Measurements from ENCODE around the gene NACAD.

The NACAD gene

DNA sequence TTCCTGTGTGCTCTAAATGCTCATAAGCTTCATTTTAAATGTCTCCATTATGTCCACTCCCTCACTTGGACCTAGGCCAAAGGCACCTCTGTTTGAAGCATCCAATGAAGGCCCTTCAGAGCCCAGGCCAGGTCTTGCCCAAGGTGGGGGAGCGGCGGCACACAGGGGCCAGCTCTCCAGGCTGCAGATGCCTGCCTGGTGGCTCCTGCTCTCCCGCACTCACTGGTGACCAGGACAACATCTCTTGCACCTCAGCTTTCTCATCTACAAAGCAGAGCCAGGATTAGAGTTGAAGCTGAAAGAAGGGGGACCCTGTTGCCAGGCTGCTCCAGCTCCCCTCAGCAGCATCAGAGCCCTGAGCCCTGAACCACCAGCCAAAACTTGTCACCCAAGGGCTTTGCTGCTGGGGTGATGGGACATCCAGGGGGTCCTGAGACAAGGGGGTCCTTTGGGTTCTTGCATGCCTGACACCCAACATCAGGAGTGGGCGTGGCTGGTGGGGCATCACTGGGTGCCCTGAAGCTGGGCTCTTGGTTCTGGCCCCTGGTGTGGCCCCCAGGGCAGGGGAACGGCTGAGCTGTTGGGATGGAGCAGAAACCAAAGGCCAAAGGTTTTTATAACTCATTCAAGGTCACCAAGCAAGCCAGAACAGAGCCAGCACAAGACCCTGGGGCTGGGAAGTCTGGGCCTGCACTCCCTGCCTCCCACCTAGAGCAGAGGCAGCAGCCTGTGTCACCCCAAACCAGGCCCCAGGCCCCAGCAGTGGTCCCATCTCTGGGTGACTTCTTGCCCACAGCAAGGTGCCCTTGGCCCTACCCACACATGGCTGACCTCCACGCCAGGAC, 1.2 kb downstream of the NACAD start:
- no peak for DNase-seq

DNA sequence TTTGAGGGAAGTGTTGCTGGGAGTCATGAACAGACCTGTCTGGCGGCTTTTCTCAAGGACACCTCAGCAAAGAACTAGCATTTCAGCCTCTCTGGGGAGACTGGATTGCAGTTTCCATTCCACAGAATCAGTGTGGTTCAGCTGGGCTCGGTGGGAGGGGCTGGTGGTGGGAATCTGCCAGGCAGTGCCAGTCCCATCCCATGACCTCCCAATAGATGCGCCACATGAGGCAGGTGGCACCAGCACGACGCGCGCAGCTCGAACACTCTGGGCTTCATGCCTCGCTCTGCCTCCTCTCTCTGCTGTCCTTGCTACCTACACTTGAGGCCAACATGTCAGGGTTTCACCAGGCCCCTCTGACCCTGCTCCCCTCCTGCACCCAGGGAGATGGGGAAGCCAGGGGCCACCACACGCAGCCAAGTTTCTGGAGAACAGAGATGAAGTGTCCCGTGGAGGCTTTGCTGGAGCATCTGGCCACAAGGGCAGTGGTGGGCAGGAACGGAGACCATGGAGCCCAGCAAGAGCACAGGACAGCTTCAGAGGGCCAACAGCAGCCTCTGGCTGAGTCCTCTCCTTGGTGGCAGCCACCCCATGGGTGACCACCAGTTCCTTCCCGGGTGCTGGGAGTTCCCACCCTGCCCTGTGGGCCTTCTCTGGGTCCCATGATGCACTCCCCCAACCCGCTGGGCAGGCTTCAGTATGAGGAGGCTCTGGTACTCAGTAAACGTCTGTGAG, 2.3 kb downstream of the NACAD start:
- DNase-seq = no peak

DNA sequence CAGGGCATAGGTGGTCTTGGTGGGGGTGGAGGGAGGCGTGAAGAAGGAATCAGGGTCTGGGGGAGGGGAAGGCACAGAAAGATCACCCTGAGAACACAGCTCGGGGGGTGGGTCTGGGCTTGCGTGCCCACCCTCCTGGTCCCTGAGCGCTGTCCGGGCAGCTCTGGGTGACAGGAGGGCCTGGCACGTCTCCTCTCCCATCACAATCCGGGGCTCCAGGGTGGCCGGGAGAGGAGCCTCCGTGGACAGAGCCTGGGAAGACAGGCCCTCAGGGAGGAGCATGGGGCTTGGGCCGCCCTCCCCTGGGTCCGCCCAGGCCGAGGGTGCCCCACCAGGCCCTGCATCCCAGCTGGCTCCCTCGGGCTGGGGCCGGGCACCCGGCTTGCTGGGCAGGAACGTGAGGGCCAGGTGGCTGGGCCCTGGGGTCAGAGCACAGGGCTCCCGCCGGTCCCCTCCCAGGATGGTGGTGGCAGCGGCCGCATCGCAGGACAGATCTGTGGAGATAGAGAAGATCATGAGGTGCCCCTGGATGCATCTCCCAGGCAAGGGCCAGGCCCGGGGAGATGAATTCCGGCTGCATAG, 3.1 kb downstream of the NACAD start:
- DNase-seq = no peak

DNA sequence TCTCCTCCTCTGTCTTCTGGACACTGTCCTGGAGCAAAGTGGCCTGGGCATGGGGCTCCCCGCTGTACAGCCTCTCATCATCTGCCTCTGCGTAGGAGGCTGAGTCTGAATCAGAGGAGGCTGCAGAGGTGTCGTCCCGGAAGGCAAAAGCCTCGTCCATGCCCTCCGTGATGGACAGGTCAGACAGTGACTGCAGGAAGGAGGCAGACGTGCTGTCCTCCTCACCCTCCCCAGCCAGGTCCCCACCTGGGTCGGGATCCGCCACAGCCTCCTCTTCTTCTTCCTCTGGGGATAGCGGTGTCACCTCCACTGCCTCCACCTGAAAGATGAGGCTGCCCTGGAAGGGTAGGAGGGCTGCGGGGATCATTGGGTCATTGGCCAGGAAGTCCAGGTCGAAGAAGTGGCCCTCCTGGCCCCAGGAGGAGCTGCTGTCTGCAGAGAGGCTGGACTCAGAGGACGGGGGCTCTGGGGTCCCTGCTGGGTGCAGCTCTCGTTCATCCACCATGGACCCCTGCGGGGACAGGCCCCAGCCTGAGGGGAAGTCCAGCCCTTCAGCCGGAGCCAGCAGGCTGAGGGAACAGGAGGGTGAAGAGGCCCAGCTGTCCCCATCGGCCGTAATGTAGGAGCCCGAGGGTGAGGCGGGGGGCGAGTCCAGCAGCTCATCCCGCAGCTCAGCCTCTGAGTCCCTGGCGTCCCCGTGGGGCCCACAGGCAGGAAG, 3.7 kb downstream of the NACAD start:
- no peak for DNase-seq

DNA sequence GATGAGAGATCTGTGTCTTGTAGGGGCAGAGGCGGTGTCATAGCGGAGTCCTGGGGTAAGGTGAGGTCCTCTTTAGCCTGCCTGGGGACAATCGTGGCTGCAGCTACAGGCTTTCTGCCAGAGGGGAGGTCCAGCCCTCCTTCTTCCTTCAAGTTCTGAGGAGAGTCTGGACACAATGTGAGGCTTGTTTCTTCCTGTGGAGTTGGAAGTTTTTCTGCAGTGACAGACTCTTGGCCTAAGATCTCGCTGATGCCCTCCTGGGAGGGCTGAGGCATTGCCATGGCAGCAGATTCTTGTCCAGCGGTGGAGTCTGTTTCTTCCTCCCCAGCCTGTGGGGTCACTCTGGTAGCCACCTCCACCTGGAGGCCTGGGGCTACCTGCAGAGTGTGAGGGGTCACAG, 4.4 kb downstream of the NACAD start:
- DNase-seq = no peak

DNA sequence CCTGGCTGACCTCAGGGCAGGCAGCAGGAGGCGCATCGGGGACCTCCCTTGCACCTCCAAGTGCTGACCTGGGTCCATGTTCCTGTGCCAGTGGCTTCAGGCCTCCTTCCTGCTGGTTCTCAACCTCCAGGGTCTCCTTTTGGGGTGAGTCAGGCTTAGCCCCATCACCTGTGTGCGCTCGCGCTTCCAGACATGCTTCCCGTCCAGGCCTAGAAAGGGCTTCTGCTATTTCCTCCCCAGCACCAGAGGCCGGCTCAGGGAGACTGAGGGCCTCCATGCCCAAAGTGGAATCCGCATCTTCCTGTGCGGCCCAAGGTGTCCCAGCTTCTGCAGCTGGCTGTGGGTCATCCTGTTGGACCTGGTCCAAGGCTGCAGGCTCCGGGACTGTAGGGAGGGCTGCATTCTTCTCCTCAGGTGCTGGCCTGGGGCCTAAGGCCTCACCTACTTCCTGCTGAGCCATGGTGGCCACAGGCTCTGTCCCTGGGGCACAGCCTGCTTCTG, 5.9 kb downstream of the NACAD start:
- DNase-seq = no peak

DNA sequence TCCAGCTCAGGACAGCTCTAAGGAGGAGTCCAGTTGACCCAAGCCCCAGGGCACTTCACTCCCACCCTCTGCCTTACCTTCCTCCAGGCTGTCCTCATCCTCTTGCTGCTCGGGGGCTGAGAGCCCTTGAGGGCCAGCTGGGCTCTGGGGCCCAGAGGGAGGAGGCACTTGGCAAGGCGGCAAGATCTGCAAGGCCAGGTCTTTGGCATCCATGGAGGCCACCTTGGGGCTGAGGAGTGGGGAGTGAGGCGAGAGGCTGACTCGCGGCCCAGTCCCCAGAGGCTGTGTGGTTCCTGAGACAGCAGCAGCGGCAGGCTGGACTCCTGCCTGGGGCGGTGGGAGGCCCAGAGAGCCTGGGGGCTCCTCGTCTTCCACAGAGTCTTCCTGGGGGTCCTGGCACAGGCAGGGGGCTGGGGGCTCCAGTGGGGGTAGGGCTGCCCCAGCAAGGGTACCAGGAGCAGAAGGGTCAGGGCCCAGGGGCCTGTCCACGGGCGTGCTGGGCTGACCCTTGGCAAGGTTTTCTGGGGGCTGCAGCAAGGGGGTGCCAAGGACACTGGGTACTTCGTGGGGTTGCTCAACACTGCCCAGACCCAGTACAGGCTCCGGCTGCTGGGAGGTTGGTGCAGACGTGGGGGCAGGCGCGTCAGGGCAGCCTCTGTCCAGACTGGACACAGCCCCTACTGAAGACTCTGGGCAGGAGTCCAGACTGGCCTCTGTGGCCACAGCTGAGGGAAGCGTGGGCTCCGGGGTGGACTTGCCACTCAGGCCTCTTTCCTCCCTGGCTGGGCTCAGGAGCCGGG, 6.5 kb downstream of the NACAD start:
- DNase-seq = no peak

DNA sequence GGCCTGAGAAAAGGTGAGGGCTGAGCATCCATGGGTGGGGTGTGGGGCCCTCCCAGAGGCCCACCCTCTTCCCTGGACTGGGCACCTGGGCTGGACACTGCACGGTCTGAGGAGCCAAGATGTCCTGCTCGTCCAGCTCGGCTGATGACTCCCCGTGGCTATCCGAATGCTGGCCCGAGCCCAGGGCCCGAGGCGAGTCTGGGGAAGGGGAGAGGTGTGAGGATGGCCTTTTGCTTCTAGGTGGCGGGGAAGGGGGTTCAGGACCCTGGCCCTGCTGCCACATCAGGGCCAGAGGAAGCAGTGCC, 7.1 kb downstream of the NACAD start:
- DNase-seq = no peak

DNA sequence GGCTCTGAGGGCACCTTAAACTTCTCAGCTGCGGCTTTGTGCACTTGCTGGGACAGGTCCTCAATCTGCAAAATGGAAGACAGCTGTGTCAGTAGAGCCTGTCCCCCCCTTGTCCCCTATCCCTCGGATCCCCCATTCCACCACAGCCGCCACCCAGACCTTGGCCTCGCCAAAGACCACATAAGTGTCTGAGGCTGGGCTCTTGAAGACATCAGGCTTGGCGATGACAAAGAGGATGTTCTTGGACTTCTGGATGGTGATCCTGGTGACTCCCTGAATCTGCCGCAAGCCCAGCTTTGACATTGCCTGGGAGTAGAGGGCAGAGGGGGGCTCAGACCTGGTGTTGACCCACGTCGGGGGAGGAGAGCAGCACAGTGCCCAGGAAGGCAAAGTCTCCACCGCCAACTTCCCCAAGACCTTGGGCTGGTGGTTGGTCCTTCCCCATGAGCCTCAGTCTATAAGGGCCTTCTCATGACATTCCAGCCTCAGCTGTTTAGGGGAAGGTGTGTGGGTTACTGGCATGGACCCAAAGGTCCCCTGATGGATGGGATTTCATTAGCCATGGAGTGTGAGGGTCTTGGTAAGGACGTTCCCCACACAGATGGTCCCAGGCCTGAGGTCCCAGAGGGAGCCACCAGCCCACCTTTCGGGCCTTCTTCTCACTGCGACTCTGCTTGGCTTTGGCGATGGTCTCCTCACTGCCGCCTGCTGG, 7.7 kb downstream of the NACAD start:
- DNase-seq = no peak

DNA sequence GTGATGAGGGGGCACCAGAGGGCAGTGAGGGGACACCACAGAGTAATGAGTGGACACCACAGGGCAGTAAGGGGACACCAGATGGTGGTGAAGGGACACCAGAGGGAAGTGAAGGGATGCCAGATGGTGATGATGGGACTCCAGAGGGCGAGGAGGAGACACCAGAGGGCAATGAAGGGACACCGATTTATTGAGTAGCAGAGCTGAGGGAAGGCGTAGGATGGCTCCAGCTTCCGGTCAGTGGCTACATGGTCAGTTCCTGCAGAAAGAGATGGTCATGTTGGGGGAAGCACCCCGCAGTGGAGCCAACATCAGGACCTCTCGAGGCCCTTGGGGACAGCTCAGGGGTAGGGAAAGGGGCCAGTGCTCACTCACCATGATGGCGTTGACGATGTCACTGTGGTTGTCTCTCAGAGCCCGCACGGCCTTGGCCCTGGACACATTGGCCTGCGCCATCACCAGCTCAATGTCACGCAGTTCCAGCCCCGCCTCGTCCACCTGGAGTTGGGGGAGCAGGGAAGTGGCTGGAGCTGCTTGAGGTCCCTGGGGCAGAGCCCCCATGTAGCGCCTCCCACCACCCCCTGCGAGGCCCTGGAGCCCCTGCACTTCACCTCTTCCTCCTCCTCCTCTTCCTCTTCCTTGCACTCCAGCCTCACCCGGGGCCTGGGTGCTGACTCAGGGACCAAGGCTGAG, 8.4 kb downstream of the NACAD start:
- no peak for DNase-seq

DNA sequence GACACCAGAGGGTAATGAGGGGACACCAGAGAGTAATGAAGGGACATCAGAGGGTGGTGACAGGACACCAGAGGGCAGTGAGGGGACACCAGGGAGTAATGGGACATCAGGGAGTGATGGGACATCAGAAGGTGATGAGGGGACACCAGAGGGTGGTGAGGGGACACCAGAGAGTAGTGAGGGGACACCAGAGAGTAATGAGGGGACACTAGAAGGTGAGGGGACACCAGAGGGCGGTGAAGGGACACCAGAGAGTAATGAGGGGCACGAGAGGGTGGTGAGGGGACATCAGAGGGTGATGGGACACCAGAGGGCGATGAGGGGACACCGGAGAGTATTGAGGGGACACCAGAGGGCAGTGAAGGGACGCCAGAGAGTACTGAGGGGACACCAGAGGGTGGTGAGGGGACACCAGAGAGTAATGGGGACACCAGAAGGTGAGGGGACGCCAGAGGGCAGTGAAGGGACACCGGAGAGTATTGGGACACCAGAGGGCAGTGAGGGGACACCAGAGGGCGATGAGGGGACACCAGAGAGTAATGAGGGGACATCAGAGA, 10.6 kb downstream of the NACAD start:
- peak; percentile 29 for DNase-seq

DNA sequence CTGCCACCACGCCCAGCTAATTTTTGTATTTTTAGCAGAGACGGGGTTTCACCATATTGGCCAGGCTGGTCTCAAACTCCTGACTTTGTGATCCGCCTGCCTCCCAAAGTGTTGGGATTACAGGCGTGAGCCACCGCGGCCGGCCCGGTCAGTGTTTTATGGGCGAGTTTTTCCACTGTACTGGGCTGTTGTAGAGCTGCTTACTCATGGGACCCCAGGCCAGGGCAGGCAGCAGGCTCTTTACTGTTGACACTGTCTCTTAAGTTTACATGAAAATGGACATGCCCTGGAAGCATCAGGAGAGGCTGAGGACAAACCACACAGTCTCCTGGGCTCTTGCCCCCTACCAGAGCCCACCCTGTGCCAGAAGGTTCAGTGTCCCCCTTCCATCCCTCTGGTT, 11.2 kb downstream of the NACAD start:
- DNase-seq = no peak

DNA sequence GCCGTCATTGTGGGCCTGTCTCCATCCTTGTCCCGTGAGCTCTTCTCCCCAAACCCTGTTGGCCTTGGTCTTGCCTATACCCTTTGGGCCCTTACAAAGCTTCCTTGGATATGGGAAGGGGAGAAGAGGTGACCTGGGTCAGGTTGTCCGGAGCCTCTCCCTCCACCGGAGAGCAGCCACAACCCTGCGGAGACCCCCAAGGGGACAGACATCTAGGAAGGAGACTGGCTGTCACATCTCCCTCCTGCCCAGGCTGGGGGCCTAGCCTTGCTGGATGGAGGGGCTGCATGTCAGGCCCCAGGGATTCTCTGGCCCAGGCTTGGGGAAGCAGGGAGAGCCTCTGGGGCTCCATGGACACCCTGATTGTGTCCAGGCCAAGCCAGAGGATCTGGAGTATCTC, 11.8 kb downstream of the NACAD start:
- no peak for DNase-seq

DNA sequence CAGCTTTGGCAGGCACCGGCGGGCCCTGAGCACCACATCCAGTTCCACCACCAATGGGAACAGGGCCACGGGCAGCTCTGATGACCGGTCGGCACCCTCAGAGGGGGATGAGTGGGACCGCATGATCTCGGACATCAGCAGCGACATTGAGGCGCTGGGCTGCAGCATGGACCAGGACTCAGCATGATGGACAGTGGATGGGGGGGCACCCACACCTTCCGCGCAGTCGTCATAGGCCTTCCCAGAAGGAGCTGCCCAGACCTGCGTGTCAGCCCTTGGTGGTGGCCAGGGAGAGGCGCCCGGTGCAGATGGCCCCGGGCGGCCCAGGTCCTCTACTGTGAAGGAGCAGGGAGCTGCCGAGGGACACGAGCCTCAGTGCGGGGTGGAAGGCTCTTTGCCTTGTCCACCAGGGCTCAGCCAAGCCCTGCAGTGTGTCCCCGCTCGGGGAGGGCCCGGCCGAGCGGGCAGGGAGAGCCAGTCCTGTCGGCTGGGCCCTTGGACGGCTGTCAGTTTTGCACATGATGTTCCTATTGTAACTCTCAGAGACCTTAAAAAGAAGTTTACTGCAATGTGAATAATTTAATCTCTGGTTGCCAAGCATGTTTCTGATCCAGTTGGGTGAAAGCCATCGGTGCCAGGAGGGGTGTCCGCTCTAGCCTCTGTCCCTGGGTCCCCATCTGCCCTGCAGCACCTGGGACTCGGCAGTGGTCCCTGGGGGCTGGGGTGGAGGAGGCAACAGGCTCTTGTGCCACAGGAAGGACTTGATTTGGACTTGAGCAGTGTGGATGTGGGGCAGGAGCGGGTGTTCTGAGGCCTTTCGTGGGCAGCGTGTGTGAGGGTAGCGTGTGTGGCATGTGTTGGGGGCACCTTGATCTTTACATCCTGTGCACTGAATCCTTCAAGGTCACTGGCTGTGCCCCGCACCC, 12.6 kb downstream of the NACAD start:
- no peak for DNase-seq

DNA sequence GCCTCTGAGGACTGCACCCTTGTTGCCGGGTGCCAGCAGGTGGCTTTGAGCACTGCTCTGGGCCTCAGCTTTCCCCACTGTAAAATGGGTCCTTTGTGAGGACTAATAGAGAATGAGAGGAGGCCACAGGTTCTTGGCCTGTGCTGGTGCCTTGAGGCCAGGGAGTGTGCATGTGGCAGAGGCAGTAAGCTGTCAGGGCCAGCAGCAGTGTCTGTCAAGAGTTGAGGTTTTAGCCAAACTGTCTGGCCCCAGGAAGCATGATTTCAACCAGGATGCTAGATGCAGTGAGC, 13.5 kb downstream of the NACAD start:
- no peak for DNase-seq

DNA sequence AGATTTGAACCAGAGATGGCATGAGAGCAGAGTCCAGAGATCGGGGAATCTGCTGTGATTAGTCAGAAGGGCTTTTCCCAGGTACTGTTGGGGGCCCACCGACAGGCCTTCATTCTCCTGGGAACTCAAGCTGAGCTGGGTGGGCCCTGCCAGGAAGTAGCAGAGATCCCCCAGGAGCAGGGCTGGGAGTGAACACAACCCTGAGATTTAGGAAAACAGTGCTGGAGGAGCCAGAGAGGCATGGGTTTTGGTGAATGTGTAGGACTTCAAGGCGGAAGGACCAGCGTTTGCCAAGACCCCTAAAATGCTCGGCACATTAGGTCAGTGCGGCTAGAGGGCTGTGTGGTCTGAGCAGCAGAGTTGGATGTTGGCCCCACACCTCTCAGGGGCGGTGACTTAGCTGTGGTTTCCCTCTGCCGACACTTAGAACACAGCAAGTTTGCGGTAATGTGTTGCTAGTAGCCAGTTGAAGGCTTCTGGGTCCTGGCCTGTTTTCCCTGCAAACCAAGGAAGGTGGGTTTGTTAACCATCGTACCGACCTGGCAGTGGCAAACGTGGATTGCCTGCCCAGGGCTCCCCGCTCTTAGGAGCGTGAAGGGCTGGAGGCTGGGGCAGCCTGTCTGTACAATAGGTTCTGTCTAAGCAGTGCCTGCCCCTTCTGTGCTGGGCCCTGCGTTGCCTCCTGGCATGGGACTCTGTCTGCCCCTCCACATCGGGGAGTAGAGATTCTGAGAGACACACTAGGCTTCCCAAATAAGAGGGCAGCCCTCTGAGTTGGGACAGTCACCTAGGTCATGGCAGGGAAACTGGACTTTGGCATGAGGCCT, 14.0 kb downstream of the NACAD start:
- DNase-seq = no peak

DNA sequence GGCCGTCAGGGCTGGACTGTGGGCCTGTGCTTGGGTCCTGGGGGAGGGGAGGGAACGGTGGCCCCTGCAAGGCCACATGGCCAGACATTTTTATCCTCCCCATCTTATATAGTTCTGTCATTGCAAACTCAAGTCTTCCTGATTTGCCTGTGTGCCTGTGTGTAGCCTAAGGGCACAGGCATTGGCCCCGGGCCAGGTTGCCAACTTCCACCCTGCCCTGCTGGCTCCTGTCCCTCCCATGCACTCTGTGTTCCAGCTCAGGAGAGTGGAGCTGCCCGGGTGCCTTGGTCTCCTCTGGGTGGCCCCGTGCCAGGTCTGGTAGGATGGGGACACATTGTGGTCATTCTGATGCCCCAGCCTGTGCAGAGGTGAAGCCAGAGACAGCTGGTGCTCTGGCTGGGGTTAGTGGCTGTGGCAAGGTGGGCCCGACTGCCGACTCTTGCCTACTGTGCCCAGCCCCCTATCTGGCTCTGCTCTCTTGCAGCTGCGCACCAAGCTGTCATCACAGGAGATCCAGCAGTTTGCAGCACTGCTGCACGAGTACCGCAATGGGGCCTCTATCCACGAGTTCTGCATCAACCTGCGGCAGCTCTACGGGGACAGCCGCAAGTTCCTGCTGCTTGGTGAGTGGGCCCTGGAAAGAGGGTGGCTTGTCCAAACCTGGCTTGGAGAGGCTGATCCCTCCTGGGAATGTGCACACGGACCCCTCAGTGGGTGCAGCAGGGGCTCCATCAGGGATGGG, 14.8 kb downstream of the NACAD start:
- no peak for DNase-seq

DNA sequence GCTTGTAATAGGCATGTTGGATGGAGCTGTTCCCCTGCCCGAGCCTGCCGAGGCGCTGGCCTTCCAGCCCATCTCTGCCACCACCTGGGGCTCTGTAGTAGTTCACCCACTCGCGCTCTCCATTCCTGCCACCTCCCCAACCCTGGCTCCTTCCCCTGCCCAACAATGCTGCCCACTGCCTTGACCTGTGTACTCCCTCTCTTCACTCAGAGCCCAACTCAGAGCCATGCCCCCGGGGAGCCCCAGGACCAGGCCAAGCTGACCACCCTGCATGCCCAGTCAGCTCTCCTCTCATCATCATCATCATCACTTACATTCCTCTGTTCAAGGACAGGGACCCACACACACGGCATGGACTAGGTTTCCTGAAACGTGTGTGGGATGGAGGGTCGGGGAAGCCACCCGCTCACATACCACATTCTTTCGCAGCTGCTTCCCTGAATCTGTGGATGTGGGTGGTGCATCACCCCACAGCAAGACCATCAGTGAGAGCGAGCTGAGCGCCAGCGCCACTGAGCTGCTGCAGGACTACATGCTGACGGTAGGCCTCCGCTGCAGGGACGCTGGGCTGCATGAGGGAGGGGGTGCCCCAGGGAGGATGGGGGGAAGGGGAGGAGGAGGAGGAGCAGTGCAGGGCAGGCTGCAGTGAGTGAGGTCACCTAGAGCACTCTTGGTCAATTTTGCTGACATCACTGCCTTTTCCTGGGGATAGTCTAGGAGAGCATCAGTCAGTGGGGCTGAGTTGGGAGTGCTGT, 15.6 kb downstream of the NACAD start:
- no peak for DNase-seq
